Measurements from ENCODE around the gene CCL13. TPM values are rescaled to one million over a fixed set of nuclear protein-coding genes. Genes with fewer than 3 reads are reported as not detected.

The CCL13 gene
- total RNA-seq, 4 donors from 2014 or later, result 3.0 to 4.1 TPM; not detected in 2

DNA sequence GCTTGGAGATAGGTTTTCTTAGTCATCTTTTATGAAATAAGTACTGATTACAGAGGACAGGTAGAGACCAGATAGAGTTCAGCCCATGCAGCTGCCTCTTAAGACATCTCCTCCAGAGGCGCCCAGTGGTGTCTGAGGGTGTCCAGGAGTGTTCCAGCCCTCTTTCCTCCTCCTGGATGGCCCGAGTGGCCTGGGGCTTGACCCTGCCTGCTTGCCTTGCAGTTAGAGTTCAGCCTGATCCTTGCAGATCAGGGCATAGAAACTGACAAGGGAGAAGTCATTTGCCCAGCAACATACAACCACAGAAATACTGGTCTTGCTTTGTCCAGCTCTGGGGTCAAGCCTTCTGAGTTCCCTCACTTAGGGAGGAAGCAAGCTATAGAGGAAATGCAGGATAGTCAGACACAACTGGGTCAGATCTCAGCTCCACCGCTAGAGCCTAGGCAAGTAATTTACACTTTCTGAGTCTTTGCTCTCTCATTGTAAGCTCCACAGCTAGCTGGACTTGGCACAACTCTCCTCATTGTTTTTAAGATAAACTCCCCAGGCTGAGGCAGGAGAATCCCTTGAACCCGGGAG is 10.3 kb downstream of the CCL13 start:
- TF ChIP-seq, protein P1, sequence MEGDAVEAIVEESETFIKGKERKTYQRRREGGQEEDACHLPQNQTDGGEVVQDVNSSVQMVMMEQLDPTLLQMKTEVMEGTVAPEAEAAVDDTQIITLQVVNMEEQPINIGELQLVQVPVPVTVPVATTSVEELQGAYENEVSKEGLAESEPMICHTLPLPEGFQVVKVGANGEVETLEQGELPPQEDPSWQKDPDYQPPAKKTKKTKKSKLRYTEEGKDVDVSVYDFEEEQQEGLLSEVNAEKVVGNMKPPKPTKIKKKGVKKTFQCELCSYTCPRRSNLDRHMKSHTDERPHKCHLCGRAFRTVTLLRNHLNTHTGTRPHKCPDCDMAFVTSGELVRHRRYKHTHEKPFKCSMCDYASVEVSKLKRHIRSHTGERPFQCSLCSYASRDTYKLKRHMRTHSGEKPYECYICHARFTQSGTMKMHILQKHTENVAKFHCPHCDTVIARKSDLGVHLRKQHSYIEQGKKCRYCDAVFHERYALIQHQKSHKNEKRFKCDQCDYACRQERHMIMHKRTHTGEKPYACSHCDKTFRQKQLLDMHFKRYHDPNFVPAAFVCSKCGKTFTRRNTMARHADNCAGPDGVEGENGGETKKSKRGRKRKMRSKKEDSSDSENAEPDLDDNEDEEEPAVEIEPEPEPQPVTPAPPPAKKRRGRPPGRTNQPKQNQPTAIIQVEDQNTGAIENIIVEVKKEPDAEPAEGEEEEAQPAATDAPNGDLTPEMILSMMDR (IDR thresholded peaks at IDR 0.05), result no peak
- TF ChIP-seq POLR2A (IDR thresholded peaks at IDR 0.05), result no peak
- Histone ChIP-seq H3K27ac (no peak overlapping the region), H3K4me3 (no peak overlapping the region), H3K27me3 (no peaks in the 10 kb centered on the region), H3K4me1 (no peaks in the 10 kb centered on the region), H3K9me3 (no peaks in the 10 kb centered on the region), H3K36me3 (no peaks in the 10 kb centered on the region)
- intact Hi-C loops (cut with DNase I; ENCODE audit: low total_unique reads), result no loop called here
- no peak for DNase-seq

DNA sequence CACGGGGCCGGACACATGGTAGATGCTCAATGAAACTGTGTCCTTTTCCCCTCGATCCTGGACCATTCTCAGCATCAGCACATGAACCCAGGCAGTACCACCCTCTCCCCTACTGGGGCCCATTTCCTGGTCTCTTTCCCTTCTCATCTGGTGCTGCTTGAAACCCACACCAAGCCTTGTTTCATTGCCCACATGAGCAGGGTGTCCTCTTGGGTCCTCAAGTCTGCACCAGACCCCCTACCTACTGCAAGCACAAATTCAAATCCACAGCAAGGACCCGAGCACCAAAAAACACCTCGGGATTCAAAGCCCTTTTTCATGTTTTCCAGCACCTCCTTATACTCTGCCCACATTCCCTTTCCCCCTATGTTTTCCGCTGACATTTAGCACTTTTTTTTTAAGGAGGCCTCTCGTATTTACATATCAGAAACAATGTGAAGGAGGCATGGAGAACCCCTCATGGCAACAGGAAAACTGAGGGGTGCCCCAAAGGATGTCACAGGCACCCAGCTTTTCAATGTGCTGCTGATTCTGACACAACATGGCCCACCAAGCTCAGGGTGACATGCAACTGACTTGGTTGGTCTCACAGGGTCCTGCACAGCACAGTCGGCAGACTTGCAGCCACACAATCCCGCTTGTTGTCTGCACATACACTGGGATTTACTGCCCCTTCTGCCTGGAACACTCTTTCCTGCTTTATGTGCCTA is 11.4 kb downstream of the CCL13 start:
- Histone ChIP-seq H3K36me3 (no peaks in the 10 kb centered on the region), H3K4me1 (no peaks in the 10 kb centered on the region), H3K27me3 (no peaks in the 10 kb centered on the region), H3K9me3 (no peaks in the 10 kb centered on the region), H3K4me3 (no peak overlapping the region), H3K27ac (no peak overlapping the region)
- no peak for DNase-seq
- intact Hi-C loops (cut with DNase I; ENCODE audit: low total_unique reads), result no loop called here
- TF ChIP-seq, protein P1 (IDR thresholded peaks at IDR 0.05), result no peak
- no peak for TF ChIP-seq POLR2A (IDR thresholded peaks at IDR 0.05)

DNA sequence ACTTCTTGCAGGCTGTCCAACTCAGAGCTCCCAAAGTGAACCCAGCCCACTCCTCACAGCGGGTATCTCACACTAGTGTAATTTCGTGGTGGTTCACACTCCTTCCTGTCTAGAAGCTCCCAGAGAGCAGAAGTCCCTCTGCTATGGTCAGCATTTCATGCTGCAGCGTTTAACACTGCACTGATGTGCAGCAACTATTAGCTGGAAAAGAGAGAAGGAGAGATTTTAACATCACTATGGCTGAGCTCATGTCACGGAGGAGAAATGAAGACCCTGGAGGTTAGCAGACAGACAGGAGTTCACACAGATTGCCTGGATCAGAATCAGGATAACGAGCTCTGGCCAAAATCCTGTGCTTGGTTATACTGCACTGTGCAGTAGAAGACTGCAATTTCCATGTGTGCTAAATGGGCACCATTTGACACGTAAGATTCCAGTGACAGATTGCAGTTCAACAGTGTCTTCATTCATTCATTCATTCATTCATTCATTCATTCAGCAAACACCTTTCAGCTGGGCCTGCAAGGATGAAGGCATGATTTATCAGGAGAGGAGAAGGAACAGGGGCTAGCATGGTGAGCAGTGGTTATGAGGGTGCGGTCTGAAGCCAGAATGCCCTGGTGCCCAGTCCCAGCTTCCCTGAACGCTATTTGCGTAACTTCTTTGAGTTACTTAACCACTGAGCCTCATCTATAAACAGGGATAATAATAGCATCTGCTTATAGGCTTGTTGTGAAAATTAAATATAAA is 12.1 kb downstream of the CCL13 start:
- H3K36me3 ChIP-seq, result no peaks in the 10 kb centered on the region
- no peaks in the 10 kb centered on the region for H3K9me3 ChIP-seq
- intact Hi-C loops (cut with DNase I; ENCODE audit: low total_unique reads), result no loop called here
- DNase-seq, result no peak
- H3K4me1 ChIP-seq, result no peaks in the 10 kb centered on the region
- H3K4me3 ChIP-seq, result no peak overlapping the region
- no peak overlapping the region for H3K27ac ChIP-seq
- H3K27me3 ChIP-seq, result no peaks in the 10 kb centered on the region
- TF ChIP-seq POLR2A (IDR thresholded peaks at IDR 0.05), result no peak
- TF ChIP-seq, protein P1 (IDR thresholded peaks at IDR 0.05), result no peak

DNA sequence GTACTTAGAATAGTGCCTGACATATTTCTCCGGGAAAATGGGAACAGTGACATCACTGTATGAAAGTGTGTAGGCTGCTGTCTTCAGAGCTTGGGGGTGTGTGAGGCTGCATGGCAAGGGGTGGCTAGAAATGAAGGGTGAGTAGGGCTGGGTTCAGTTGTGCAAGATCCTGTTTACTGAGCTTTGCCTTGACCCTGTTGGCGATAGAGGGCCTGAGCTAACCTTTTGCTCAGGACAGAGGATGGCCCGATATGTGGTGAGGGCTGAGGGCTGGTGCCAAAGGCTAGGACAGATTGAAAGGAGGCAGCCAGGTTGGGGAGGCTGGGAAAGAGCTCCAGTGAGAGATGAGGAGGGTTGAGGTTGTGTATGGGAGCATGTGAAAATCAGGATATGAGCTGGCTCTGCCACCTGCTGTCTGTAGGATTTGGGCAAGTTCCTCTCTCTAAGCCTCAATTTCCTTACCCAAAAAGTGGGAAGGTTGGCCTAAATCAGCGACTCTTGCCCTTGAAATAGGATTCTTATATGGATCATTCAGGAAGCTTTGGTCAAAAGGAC is 12.7 kb downstream of the CCL13 start:
- H3K9me3 ChIP-seq, result no peaks in the 10 kb centered on the region
- H3K4me1 ChIP-seq, result no peaks in the 10 kb centered on the region
- H3K4me3 ChIP-seq, result no peak overlapping the region
- no peaks in the 10 kb centered on the region for H3K36me3 ChIP-seq
- intact Hi-C loops (cut with DNase I; ENCODE audit: low total_unique reads), result no loop called here
- H3K27ac ChIP-seq, result no peak overlapping the region
- TF ChIP-seq, protein P1 (IDR thresholded peaks at IDR 0.05), result no peak
- no peak for TF ChIP-seq POLR2A (IDR thresholded peaks at IDR 0.05)
- no peaks in the 10 kb centered on the region for H3K27me3 ChIP-seq
- no peak for DNase-seq

DNA sequence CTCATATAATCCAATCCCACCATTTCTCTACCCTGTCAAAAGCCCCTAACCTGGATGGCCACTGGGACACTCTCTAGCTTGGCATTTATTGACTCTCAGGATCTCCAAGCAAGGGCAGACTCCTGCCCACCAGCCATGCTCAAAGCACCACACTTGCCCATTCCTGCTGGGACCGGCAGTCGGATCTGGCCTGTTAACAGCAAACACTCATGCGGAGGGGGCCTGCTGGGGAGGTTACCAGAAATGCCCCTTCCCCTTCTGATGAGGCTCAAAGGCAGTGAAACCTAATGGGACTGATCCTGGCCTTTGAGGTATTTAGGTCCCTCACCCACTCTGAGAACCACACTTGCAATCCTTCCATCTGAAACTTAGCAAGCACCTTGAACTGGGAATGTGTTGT is 13.3 kb downstream of the CCL13 start:
- DNase-seq, result no peak
- Histone ChIP-seq H3K27ac (no peak overlapping the region), H3K27me3 (no peaks in the 10 kb centered on the region), H3K4me3 (no peak overlapping the region), H3K36me3 (no peaks in the 10 kb centered on the region), H3K9me3 (no peaks in the 10 kb centered on the region), H3K4me1 (no peaks in the 10 kb centered on the region)
- intact Hi-C loops (cut with DNase I; ENCODE audit: low total_unique reads), result no loop called here
- TF ChIP-seq, protein P1 (IDR thresholded peaks at IDR 0.05), result no peak
- no peak for TF ChIP-seq POLR2A (IDR thresholded peaks at IDR 0.05)

All from uterus (tissue), 4 donors.